NCI-H1417 treated with DMSO at 0.1 percent for 48 hours (cell line): ENCODE results near the gene CLEC17A.
"Not testable (repeated sequence)": the region's sequence is repeated elsewhere in the genome, so short reads cannot be mapped to it uniquely, and the experiment has no call there.

Experiments used
- DNase-seq: peaks from one replicate; lab custom pipeline; 2025; lab: John Stamatoyannopoulos, UW

CLEC17A gene

DNA sequence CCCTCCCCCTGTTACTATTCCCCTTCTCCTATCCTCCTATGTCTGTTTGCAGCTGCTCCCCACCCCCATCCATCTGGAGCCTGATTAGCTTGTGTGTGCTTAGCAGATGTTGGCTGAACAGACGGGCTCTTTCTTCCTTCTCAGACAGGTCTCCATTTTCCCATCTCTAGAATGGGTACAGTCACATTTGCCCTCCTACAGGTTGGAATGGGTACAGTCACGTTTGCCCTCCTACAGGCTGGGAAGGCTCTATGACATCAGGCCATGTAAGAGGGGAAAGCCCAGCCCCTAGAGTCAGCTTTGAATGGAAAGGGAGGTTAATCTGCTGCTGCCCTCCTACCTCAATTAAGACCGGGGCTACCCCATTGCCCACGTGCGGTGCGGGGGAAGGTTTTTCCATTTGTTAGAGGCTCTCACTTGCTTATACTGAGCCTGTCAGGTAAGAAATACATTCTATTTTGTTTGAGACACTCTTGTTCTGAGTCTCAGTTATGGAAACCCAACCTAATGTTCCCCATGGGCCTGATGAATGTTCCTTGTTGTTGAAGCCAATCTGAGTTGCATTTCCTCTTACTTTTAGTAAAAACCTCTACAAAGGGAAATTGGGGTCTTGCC is 2.2 kb upstream of the CLEC17A start:
- no peak for DNase-seq

DNA sequence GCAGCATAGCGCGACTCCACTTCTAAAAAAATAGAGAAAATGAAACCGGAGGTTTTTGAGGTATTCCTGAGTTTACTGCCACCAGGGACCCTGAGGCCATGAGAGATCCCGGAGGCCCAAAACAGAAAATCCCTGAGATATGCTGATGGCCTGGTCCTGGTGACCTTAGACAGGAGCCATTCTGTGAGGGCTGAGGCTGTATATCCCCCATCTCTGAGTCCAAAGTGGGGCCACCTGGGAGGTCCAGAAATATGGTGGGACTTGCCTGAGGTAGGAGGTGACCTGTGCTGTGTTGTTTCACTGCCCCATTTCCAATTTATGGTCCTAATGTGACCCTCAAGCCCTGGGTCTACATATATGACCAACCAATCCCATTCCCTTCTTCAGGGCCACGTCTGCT is 1.5 kb downstream of the CLEC17A start:
- DNase-seq, result not testable (repeated sequence)

DNA sequence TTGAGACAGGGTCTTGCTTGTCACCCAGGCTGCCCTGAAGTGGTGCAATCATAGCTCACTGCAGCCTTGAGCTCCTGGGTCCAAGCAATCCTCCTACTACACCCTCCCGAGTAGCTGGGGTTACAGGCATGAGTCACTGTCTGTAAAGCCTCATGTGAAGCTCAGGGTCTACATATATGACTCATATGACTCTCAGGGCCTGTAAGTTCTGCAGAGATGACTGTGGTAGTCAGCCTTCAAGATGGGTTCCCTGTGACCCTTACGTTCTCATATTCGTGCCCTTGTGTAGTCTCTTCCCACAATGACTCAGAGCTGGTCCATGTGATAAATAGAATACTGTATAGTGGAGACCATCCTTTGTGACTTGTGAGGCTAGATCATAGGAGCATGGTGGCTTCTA is 2.3 kb downstream of the CLEC17A start:
- DNase-seq, result not testable (repeated sequence)

DNA sequence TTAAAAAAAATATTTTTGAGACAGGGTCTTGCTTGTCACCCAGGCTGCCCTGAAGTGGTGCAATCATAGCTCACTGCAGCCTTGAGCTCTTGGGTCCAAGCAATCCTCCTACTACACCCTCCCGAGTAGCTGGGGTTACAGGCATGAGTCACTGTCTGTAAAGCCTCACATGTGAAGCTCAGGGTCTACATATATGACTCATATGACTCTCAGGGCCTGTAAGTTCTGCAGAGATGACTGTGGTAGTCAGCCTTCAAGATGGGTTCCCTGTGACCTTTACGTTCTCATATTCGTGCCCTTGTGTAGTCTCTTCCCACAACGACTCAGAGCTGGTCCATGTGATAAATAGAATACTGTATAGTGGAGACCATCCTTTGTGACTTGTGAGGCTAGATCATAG is 6.5 kb downstream of the CLEC17A start:
- not testable (repeated sequence) for DNase-seq

DNA sequence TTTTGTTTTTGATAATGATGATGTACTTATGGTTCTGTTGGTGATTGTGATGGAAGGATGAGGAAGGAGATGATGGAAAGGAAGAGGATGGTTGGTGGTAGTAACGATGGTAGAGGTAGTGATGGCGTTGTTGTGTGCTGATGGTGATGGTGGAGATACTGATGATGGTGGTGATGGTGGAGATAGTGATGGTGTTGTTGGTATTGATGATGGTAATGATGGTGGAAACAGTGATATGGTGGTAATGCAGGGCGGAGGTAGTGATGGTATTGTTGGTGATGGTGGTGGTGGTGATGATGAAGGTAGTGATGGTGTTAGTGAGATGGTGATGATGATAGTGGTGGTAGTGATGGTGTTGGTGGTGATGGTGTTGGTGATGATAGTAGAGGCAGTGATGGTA is 12.7 kb downstream of the CLEC17A start:
- no peak for DNase-seq

DNA sequence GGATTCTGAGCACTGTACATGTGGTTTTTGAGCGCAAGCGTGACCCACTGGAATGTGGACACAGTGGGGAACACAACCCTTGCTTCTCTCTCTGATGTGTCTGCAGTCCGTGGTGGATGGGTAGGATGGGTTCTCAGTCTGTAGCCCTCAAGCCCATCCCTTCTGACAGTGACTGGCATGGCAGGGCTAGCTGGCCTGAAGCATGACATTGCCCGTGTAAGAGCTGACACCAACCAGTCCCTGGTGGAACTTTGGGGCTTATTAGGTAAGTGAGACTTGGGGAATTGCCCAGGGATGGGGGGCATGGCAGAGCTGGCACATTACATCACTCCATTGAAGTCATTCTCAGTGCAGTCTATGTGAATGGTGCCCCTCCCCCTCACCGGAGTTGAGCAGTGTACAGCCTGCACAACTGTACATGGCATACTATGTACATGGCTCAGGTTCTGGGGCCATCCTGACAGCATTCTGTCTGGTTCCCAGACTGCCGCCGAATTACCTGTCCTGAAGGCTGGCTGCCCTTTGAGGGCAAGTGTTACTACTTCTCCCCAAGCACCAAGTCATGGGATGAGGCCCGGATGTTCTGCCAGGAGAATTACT is 16.8 kb downstream of the CLEC17A start:
- no peak for DNase-seq

DNA sequence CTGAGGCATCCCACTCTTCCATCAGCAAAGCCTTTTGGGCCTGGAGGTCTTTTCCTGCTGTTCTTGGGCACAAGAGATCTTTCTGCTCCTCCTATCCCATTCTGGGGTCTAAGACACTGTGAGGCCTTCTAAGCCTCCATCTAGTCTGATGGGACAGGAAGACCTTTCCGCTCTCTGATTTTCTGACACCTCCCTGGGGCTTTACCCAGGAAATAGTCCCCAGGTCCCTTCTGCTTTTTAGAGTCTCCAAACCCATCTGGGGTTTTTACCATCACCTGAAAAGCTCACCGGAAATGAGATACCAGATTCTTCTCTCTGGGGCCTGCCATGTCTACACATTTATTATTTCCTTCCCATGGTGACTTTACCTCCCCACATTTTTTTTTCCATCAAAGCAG is 21.1 kb downstream of the CLEC17A start:
- no peak for DNase-seq

DNA sequence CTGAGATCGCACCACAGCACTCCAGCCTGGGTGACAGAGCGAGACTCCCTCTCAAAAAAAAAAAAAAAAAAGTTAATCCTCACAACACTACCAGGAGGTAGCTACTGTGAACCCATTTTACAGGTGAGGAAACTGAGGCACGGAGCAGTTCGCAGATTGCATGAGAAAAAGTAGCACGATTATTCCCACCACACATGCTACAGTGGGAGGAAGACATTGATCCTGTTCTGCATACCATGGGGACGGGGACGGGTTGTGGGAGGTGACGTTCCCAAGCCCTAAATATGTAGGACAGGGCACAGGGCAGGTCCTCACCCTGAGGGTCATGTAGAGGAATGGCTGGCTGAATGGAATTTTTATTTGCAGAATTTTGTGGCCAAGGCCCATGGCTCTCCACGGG is 23.7 kb downstream of the CLEC17A start:
- DNase-seq, result no peak

DNA sequence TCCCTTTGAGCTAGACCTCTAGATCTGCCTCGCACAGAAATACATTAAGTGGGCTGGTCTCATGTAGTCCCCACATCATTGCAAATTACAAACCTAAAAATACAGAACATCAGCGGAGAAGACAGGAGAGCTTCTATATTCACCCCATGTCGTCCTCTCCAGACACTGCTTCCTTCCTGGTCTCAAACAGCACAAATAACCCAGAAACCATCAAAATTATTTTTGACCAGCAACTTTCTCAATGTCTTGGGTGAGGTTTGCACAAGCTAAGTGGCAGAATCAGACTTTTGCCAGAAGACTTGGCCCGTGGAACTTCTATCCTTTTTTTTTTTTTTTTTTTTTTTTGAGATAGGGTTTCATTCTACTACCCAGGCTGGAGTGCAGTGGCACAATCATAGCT is 28.2 kb downstream of the CLEC17A start:
- DNase-seq, result no peak

DNA sequence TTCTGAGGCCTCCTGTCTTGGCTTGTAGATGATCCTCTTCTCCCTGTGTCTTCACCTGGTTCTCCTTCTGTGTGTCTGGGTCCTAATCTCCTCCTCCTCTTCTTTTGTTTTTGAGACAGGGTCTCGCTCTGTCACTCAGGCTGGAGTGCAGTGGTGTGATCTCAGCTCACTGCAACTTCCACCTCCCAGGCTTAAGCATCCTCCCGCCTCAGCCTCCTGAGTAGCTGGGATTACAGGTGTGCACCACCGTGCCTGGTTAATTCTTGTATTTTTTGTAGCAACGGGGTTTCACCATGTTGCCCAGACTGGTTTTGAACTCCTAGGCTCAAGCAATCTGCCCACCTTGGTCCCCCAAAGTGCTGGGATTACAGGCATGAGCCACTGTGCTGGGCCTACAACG is 29.4 kb downstream of the CLEC17A start:
- not testable (repeated sequence) for DNase-seq

DNA sequence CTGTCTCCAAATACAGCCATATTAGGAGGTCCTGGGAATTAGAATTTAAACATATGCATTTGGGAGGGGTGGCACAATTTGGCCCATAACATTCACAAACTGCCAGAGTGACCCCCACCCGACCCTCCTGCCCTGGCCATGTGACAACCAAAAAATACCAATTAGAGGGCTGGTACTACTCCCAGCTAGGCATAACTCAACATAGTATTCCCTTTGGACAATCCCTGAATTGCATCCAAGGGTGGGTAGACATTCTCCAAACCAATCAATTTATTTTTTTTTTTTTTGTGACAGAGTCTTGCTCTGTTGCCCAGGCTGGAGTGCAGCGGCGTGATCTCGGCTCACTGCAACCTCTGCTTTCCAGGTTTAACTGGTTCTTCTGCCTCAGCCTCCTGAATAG is 29.8 kb downstream of the CLEC17A start:
- no peak for DNase-seq

DNA sequence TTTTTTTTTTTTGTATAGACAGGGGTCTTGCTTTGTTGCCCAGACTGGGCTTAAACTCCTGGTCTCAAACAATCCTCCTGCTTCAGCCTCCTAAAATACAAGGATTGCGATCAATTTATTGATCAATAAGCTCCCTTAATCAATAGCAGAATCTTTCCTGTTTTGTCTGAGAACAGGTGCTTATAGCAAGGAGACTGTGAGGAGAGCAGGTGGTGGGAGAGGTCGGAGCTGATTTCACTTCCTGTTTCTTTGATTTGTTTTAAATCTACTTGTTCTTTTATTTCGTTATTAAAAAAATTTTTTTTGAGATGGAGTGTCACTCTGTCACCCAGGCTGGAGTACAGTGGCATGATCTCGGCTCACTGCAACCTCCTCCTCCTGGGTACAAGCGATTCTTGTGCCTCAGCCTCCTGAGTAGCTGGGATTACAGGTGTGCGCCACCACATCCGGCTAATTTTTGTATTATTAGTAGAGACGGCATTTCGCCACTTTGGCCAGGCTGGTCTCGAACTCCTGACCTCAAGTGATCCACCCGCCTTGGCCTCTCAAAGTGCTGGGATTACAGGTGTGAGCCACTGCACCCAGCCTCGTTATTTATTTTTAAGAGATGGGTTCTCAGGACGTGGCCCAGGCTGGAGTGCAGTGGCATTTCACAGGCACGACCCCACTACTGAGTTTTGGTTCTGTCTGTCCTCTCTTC is 30.7 kb downstream of the CLEC17A start:
- not testable (repeated sequence) for DNase-seq

DNA sequence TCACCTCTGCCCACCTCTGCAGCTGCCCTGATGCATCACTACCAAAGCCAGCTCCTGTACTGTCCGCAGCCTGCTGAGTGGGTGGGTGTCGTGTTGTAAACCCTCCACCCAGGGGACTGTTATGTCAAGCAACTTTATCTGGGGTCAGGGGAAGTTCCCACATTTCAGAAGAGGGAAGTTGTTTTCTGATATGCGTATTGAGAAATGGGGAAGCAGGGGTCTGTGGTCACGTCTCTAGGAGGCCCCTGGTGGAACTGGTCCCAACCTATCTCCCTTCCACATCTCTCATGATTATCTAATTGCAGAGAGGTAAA is 31.2 kb downstream of the CLEC17A start:
- no peak for DNase-seq

DNA sequence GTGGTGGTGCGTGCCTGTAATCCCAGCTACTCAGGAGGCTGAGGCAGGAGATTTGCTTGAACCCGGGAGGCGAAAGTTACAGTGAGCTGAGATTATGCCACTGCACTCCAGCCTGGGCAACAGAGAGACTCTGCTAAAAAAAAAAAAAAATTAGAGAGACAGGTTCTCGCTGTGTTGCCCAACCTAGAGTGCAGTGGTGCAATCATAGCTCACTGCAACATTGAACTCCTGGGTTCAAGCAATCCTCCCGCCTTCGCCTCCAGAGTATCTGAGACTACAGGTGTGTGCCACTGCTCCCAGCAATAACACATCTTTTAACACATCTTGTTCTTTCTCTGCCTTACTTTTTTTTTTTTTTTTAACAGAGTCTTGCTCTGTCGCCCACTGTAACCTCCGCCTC is 32.7 kb downstream of the CLEC17A start:
- DNase-seq, result no peak

DNA sequence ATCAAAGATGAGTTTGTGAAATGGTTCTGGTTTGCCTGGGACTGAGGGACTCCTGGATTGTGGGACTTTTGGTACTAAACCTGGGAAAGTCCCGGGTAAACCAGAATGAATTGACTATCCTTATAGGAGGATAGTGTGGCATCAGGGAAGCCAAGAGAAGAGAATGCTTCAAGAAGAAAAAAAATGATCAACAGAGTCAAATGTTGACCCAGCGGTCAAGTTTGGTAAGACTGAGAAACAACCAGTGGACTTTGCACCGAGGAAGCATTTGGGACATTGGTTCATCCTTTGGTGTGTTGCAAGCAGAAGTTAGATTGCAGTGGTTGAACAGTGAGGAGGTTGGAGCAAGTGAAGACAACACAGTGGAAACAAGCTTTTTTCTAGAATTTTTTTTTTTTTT is 33.5 kb downstream of the CLEC17A start:
- no peak for DNase-seq

DNA sequence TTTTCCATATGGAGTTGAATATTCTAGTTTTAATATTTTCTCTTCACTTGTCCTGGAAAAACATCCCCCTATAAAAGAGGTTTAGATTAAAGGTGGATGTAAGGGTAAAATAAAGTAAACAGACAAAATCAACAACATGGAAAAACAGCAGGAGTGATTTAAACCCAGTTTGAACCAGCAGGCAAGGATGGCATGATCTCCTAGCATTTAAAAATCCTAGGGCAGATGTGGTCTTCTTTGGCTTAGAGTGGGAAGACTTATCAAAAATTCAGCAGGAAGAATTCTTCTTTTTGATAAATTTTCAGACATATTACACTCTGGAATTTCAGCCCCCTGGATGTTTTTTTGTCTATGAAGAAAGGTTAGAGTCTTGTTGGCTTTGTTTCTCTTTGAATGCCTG is 36.5 kb downstream of the CLEC17A start:
- DNase-seq, result no peak

DNA sequence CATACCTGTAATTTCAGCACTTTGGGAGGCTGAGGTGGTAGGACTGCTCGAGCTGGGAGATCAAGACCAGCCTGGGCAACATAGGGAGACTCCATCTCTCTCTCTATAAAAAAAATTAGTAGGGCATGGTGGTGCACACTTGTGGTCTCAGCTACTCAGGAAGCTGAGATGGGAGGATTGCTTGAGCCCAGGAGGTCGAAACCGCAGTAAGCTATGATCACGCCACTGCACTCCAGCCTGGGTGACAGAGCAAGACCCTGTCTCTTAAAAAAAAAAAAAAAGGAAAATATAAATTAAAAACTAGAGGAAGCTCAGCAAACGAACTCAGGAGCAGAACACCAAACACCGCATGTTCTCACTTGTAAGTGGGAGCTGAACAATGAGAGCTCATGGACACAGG is 41.6 kb downstream of the CLEC17A start:
- DNase-seq, result not testable (repeated sequence)

DNA sequence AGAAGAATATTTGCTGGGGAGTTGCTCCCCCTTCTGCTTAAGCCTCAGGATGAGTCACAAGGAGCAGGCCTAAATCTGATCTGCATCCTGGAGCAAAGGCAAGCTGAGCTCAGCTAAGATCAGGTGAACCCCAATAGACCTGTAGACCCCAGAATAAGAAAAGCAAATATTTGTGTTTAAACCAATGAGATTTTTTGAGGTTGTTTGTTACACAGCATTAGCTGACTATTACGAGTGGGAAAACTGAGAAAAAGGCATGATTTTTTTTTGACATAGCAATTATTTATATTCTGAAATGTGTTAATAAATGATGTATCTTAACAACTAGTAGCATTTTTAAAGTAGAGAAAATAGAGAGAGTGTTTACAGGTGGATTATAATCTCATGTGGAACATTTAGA is 46.7 kb downstream of the CLEC17A start:
- no peak for DNase-seq

DNA sequence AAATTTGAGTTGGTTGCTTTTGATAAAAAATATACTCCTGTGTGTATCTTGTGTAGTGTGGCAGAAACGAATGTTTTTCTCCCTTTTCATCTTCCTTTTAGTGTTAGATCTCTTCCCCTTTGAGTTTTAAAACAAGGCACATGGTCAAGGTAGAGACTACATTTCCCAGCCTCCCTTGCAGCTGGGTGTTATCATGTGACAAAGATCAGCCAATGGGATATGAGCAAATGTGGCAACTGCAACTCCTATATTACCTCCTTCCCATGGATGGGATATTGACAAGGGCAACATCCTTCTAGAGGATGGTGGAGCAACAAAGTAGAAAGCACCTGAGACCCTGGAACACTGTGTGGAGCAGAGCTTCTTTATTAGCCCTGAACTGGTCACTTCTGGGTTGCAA is 49.4 kb downstream of the CLEC17A start:
- no peak for DNase-seq

DNA sequence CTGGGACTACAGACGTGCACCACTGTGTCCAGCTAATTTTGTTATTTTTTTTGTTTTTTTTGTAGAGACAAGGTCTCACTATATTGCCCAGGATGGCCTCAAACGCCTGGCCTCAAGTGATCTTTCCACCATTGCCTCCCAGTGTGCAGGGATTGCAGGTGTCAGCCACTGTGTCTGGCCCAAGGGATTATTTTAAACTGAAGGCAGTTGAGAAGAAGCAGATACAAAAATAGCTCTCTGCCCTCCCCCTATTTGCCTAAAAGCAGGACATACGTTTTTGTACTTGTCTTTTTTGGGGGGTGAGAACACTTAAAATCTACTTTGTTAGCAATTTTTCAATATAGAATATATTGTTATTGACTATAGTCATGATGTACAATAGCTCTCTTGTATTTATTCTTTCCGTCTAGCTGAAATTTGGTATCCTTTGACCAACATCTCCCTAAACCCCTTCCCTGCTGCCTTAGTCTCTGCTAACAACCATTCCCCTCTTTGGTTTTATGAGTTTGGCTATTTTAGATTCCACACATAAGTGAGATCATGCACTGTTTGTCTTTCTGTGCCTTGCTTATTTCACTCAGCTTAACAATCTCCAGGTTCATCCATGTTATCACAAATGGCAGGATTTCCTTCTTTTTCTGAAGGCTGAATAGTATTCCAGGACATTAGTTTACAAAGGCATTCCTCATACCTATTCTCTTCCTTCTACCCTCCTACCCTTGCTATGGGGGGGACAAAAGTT is 56.8 kb downstream of the CLEC17A start:
- no peak for DNase-seq

DNA sequence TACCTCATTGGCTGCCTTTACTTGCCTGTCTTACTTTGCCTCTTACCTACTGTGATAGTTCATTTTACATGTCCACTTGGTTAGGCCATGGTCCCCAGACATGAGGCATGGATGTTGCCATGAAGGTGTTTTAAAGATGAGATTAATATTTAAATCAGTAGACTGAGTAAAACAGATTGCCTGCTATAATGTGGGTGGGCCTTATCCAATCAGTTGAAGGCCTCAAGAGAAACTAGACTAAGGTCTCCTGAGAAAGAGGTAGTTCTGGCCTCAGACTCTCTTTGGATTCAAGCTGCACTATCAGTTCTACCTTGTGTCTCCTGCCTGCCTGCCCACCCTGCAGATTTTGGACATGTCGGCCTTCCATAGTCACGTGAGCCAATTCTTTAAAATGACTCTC is 65.6 kb downstream of the CLEC17A start:
- DNase-seq, result no peak

DNA sequence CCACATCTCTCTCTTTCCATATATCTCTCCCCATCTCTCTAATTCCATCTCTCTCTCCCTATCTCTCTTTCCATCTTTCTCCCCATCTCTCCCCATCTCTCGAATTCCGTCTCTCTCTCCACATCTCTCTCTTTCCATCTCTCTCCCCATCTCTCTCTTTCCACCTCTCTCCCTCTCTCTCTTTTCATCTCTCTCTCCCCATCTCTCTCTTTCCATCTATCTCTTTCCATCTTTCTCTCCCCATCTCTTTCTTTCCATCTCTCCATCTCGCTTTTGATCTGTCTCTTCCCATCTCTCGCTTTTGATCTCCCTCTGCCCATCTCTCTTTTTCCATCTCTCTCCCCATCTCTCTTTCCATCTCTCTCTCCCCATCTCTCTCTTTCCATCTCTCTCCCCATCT is 66.1 kb downstream of the CLEC17A start:
- DNase-seq, result no peak

DNA sequence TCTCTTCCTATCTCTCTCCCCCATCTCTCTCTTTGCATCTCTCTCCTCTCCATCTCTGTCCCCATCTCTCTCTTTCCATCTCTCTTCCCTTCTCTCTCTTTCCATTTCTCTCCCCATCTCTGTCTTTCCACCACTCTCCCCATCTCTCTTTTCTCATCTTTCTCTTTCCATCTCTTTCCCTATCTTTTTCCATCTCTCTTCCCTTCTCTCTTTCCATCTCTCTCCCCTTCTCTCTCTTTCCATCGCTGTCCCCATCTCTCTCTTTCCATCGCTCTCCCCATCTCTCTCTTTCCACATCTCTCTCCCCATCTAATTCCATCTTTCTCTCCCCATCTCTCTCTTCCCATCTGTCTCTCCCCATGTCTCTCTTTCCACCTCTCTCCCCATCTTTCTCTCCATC is 67.3 kb downstream of the CLEC17A start:
- DNase-seq, result no peak
